Esophagus muscularis mucosa (tissue), 4 donors: ENCODE results near the gene KCNJ6.

ENCODE experiments used
- EP300 ChIP-seq: sonication (generic); formaldehyde crosslinking; IDR thresholded peaks from one replicate; pipeline ENCODE4 v1.6.1; 2017; ENCODE audit warnings: antibody characterized with exemption
- POLR2A ChIP-seq: fragments of 450-650 bp; IDR thresholded peaks from one replicate; pipeline ENCODE4 v1.6.1; 2017; ENCODE audit warnings: antibody characterized with exemption, moderate library complexity, mild to moderate bottlenecking, low read depth
- POLR2AphosphoS5 ChIP-seq, 2 donors: sonication (generic); formaldehyde crosslinking; IDR thresholded peaks; one replicate each; pipeline ENCODE4 v1.6.1; 2017; ENCODE audit warnings: antibody characterized with exemption in 2 of 2
- TF ChIP-seq, protein P1 (sequence below), 3 experiments: fragments of 200-600 bp in 2 of 3; fragments of 450-650 bp in 1 of 3; sonication (generic) in 2 of 3; IDR thresholded peaks; one replicate each; pipeline ENCODE4 v1.5.1; 2017 to 2019; ENCODE audit warnings: antibody characterized with exemption in 3 of 3, mild to moderate bottlenecking in 2 of 3, moderate library complexity in 1 of 3

DNA sequence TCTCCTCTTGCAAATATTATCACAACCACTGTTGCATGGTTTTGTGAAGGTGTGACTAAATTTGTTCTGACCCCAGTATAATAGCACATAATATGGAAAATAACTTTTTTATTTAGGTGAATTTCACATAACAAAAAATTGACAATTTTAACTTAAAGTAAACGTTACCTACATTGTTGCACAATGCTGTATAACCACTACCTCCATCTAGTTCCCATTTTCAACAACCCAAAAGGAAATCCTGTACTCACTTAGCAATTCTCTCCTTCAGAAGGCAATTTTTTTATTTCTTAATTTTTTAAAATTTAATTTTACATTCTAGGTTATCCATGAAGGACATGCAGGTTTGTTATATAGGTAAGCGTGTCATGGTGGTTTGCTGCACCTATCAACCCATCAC is 95.2 kb downstream of the KCNJ6 start:
- no peak for TF ChIP-seq POLR2A
- TF ChIP-seq, protein P1, sequence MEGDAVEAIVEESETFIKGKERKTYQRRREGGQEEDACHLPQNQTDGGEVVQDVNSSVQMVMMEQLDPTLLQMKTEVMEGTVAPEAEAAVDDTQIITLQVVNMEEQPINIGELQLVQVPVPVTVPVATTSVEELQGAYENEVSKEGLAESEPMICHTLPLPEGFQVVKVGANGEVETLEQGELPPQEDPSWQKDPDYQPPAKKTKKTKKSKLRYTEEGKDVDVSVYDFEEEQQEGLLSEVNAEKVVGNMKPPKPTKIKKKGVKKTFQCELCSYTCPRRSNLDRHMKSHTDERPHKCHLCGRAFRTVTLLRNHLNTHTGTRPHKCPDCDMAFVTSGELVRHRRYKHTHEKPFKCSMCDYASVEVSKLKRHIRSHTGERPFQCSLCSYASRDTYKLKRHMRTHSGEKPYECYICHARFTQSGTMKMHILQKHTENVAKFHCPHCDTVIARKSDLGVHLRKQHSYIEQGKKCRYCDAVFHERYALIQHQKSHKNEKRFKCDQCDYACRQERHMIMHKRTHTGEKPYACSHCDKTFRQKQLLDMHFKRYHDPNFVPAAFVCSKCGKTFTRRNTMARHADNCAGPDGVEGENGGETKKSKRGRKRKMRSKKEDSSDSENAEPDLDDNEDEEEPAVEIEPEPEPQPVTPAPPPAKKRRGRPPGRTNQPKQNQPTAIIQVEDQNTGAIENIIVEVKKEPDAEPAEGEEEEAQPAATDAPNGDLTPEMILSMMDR (IDR thresholded peaks at IDR 0.05) = no peak
- TF ChIP-seq POLR2AphosphoS5 (IDR thresholded peaks at IDR 0.05) = no peak
- TF ChIP-seq EP300 = no peak
